GM19351 (cell line): ENCODE results near the gene DBX1.
"Not testable (repeated sequence)": the region's sequence is repeated elsewhere in the genome, so short reads cannot be mapped to it uniquely, and the experiment has no call there.

ENCODE experiments used
- ATAC-seq: cut with Tn5 transposase; IDR thresholded peaks from one replicate; pipeline ENCODE4 v1.9.1; 2021; ENCODE audit warnings: mild to moderate bottlenecking, moderate library complexity; ENCODE audit not compliant: unreplicated experiment

The DBX1 gene

DNA sequence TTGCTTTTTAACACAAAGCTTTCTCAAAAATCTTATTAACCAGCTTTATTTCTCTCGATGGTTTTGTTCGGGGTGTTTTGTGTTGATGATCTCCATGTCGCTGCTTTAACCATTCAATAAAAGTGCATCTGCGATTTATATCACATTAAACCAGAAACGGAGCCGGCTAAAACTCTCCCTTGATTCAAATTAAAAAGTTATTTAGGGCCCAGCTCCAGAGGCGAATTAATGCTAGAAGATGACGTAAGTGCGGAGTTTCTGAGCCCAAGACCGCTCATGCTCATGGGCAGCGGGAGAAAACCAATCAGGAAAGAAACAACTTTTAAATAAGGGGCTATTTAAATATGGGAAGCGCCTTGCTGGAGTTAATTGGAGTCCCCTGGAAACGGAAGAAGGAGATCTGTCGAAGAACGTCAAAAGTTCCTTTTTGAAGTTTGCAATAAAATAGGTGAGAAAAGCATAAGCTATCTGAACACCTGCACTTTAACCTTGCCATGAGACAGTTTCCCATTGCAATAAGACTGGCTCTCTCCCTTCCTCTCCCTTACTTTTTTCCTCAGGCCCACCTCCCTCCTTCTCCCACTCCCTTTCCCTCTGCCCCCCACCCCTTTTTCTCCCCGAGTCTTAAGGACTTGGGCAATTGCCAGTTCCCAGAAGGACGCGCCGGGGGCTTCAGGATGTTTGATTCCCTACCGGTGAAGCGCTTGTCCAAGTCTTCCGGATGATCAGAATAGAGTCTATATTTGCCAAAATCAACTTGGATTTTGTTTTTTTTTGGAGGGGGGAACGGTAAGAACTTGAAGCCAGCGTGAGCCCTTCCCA, 1.9 kb upstream of the DBX1 start:
- no peak for ATAC-seq

GRCh38 chr11:20161230-20161918, 1.1 kb upstream of the DBX1 start:
- no peak for ATAC-seq

DNA sequence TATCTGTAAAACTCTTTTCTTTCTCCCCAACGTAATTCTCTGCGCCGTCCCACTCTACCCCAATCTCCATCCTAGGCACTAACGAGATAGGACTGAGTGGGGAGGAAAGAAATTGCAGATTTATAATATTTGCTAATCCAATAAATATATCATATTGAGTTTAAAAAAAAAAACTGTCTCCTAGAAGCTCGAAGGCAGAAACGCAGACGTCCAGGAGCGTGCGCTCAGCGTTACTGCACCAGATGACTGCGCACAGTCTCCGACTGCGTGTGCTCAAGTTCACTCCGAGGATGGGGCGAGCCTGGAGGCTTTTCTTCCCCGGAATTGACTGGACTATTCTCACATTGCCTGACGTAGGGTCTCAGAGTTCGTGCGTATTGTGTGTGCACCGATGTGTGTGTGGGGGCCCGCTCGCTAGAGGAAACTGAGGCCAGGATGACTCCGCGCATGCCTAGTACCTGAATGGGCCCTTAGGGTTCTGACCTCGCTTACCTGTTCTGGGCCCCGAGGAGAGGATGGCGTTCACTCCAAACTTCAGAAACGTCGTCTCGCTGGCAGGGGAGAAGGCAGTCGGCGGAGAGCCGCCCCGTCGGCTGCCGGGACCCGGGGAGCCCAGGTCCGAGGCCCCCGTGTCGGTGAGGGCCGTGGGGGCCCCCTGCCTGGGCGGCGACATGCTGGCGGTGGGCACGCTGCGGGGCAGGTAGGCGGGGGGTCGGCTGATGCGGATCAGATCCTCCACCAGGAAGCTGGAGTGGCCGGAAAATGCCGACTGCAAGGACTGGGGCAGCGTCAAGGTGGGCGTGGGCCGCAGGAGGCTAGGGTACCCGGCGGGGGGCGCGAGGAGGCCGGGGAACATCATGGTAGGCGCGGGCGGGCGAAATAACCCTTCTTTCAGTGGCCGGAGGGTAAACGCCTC, 551 bp downstream of the DBX1 start:
- no peak for ATAC-seq

DNA sequence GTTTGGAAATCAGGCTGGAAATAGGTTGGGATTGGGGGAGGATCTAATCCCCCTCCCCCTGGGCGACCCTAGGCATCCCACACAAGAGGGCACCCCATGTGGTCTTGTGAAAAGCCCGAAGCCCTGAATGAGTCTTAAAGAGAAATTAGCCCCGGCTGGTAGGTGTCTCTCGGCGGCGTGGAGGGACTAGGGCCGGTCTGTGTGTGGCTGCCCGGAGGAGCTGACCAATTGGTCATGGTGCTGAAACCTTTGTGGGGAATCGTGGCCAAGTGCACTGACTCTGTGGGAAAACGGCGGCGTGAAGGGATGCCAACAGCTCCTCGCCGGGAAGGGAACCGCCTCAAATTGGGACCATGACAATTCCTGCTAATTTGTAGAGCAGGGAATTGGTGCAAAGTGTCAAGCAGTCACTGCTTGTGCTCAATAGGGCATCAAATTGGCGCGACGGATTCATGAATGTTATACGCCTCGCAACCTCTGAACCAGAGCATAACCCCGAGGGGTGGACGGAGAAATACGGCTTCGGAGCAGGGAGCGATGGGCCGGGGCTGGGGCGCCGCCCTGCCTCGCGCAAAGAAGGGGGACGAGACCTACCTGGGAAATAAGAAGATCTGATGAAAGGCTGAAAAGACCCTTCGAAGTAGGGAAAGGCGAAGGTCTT, 1.5 kb downstream of the DBX1 start:
- ATAC-seq = no peak

DNA sequence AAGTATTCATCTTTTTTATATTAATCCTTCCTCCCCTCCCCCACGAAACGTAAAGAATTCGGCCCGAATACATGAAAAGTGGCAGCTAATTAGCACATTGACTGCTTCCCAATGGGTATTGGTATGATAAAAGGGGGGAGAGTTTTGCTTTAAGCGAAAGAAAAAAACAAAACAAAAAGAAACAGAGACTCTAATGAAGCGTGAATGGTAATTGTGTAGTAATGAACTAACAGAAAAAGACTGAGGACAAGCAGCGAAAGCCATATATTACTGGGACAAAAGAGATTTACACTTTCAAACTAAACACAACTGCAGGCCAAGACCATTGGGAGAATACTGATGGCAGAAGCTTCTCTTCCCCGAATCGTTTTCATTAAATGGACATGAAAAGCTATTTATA, 2.5 kb downstream of the DBX1 start:
- ATAC-seq = no peak

DNA sequence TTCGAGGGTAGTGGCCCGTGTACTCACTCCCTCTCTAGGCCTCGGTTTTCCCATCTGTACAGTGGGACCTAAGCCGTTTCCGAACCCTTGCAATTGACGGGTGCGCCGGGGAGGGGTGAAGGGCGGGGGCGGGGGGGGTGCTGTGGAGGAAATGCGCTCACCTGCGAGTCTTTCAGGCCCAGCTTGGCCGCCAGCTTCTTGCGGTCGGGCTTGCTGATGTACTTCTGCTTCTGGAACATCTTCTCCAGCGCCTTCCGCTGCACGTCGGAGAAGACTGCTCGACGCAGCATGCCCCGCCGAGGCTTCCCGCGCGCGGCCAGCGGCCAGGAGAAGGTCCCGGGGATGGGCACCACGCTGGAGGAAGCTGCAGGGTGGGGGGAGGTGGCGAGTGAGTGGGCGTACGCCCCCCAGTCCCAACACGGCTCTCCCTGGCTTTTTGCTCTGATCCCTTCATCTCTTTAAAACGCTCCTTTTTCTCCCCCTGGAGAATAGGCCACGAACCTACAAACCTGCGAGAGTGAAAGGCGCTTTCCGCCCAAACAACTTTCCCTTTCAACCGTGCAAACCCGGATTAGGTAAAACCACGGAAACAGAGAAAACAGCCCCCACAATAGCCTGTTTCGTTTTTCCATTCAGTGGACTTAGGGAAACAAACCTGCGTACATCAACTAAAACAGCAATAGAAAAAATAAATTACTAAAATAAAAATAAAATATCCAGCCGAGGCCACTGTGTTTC, 3.2 kb downstream of the DBX1 start:
- peak; percentile 63 for ATAC-seq

GRCh38 chr11:20156280-20156875, 3.9 kb downstream of the DBX1 start:
- ATAC-seq = peak; percentile 23

- no peak for ATAC-seq
These were observed 4.5 kb downstream of the DBX1 start for GRCh38 chr11:20155683-20156279.

GRCh38 chr11:20154381-20154780, 5.9 kb downstream of the DBX1 start:
- no peak for ATAC-seq

- no peak for ATAC-seq
These were observed 21.6 kb downstream of the DBX1 start for GRCh38 chr11:20138707-20139106.

DNA sequence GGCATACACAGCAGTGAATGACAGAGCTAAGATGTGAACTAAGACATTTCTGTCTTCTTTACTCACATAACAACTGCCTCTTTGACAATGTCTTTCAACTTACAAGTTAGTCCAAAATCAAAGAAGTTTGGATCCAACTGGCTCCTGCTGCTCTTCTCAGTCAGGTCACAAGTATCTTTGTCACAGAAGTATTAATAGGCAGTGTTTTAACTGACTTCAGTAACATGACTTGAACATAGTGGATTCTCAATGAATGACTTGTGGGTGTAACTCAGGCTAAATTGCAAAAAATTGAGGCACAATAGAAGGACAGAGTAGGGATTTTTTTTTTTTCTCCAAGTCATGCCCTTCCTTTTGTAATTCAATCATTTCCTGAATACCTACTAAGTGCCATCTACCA, 22.6 kb downstream of the DBX1 start:
- ATAC-seq = no peak

DNA sequence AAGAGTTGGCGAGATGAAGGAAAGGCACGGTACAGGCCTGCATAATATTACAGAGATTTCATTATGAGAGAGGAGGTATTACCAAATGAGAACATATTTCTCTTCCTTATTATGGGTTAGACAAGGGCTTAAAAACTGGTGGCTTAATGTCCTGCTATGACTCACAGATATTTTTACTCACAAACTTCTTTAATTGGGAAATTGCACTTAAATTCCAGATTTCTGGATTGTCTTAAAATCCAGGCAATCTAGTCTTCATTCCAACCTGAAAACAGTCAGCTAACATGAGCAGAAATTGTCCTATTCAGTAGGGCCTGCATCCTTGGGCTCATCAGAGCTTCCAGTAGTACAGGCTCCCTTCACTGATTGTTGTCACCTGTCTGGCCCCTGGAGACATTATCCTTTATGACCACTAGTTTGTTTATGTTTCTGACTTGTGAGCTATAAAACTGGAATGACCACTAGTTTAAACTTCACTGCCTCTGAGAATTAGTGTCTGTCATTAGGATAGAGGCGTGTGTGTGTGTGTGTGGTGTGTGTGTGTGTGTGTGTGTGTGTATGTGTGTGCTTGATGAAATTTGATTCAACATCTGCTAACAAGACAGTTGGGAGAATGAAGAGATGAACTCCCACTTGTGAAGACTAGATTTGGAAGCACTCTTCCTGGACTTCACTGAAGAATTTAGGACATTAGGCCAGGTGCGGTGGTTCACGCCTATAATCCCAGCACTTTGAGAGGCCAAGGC, 25.1 kb downstream of the DBX1 start:
- no peak for ATAC-seq

GRCh38 chr11:20132667-20133039, 27.6 kb downstream of the DBX1 start:
- no peak for ATAC-seq

DNA sequence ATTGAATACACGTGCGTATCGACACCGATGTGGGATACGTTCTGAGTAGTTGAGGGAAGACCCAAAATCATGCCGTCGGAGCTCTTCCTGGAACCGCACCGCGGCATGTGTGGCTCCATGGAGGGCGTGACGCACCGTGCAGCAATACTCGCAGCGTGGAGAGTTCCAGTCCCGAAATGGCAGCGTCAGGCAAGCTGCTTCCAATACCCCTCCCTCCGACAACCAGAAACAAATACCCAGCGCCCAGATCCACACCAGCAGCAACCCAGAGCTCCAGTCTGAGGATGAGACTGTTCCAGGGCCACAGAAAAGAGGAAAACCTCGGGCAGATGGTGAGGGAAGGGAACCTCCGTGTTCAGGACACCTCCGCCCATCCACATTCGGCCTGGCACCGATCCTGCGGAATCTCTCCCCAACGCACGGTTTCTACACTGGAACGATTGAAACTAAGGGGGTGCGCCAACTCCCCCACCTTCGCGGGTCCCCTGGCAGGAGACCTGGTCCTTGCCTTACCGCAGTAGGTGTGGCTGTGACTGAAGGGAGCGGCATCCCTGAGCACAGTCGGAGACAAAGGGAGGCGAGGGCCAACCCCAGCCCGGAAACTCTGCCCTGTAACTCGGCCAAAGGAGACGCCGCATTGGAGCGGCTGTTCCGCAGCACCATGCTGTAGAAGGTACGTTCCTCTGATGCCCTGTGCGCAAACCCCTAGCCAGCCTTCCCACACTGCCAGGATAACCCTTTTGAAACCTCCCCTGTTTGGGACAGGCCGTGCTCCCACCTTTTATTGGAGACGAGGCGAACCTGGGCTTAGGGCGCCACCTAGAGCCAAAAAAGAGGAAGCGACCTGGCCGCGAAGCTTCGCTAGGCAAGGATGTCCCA, 28.2 kb downstream of the DBX1 start:
- no peak for ATAC-seq

GRCh38 chr11:20129665-20130064, 30.6 kb downstream of the DBX1 start:
- ATAC-seq = no peak

- not testable (repeated sequence) for ATAC-seq
These were observed 31.8 kb downstream of the DBX1 start for GRCh38 chr11:20128528-20128825.

- ATAC-seq = peak; percentile 81
These were observed 32.4 kb downstream of the DBX1 start for GRCh38 chr11:20127671-20128527.
